IMR-90 (cell line): ENCODE measurements around the gene SLC16A5. TPM values are rescaled to one million over a fixed set of nuclear protein-coding genes. Genes with fewer than 3 reads are reported as not detected.

Experiments
- ATAC-seq: fragments of 200-7000 bp; cut with Tn5 transposase; 2 replicates; pipeline ENCODE4 v1.9.1; 2020; ENCODE audit warnings: low read depth, mild to moderate bottlenecking, moderate library complexity
- BruUV-seq: library from RNA; stranded (reverse); fragments of 400-500 nt; replicated peaks from 2 replicates; lab custom pipeline; 2021; lab: Mats Ljungman, UMichigan
- CTCF ChIA-PET: fragments of 300-600 bp; formaldehyde crosslinking; extraction: SDS; loops from one replicate; lab custom pipeline; 2021; ENCODE audit warnings: antibody characterized with exemption; lab: Yijun Ruan, JAX
- POLR2A ChIA-PET: fragments of 300-600 bp; sonication (Branson Sonifier 250); formaldehyde crosslinking; loops from one replicate; lab custom pipeline; 2022; ENCODE audit warnings: antibody characterized with exemption; ENCODE audit not compliant: unreplicated experiment; lab: Charles Lee
- DNase-seq: peaks from one replicate; pipeline ENCODE4 v3.0.0; 2013
- H2AFZ ChIP-seq: replicated peaks from 2 replicates; pipeline ENCODE3; 2013; ENCODE audit warnings: low read length, mild to moderate bottlenecking; ENCODE audit not compliant: poor library complexity
- H2AK5ac ChIP-seq: 2 replicates; pipeline ENCODE4 v1.6.1; 2013; ENCODE audit warnings: low read depth, low read length, inconsistent platforms
- H2AK9ac ChIP-seq: replicated peaks from 2 replicates; pipeline ENCODE3; 2013; ENCODE audit warnings: mild to moderate bottlenecking, low read depth, low read length, moderate library complexity; ENCODE audit not compliant: poor library complexity
- H2BK120ac ChIP-seq: 2 replicates; pipeline ENCODE4 v1.6.1; 2013; ENCODE audit warnings: low read depth, low read length, inconsistent platforms
- H2BK15ac ChIP-seq: 3 replicates; pipeline ENCODE4 v1.6.1; 2013; ENCODE audit warnings: low read depth, low read length, inconsistent platforms
- H2BK20ac ChIP-seq: 2 replicates; pipeline ENCODE4 v1.6.1; 2013; ENCODE audit warnings: low read depth, mild to moderate bottlenecking, inconsistent platforms, low read length, moderate library complexity
- H2BK5ac ChIP-seq: 2 replicates; pipeline ENCODE4 v1.6.1; 2013; ENCODE audit warnings: mild to moderate bottlenecking, low read depth, low read length, inconsistent platforms; ENCODE audit not compliant: poor library complexity, severe bottlenecking
- H3K14ac ChIP-seq: replicated peaks from 2 replicates; pipeline ENCODE4 v1.6.1; 2013; ENCODE audit warnings: low read depth, low read length, inconsistent platforms
- H3K18ac ChIP-seq: 2 replicates; pipeline ENCODE4 v1.6.1; 2013; ENCODE audit warnings: low read depth, low read length, control low read depth
- H3K23ac ChIP-seq: 2 replicates; pipeline ENCODE4 v1.6.1; 2013; ENCODE audit warnings: low read depth, low read length, inconsistent platforms
- H3K27ac ChIP-seq: 2 replicates; pipeline ENCODE4 v1.5.1; 2013; ENCODE audit warnings: mild to moderate bottlenecking, control low read depth, low read length; ENCODE audit not compliant: insufficient read depth
- H3K27me3 ChIP-seq: 2 replicates; pipeline ENCODE4 v1.6.1; 2013; ENCODE audit warnings: low read length; ENCODE audit not compliant: control insufficient read depth, insufficient read depth
- H3K36me3 ChIP-seq: 2 replicates; pipeline ENCODE4 v1.6.1; 2013; ENCODE audit warnings: low read length, mixed read lengths; ENCODE audit not compliant: control insufficient read depth, insufficient read depth
- H3K4ac ChIP-seq: 2 replicates; pipeline ENCODE4 v1.6.1; 2013; ENCODE audit warnings: low read depth, low read length, inconsistent platforms
- H3K4me1 ChIP-seq: 2 replicates; pipeline ENCODE4 v1.6.1; 2013; ENCODE audit warnings: low read length, mixed read lengths; ENCODE audit not compliant: control insufficient read depth, insufficient read depth
- H3K4me2 ChIP-seq: 2 replicates; pipeline ENCODE4 v1.6.1; 2013; ENCODE audit warnings: low read depth, mild to moderate bottlenecking, control low read depth, low read length, moderate library complexity
- H3K4me3 ChIP-seq: 2 replicates; pipeline ENCODE4 v1.5.1; 2013; ENCODE audit warnings: low read depth, mild to moderate bottlenecking, control low read depth, low read length, moderate library complexity; ENCODE audit not compliant: insufficient read depth
- H3K56ac ChIP-seq: 2 replicates; pipeline ENCODE4 v1.6.1; 2013; ENCODE audit warnings: low read length, inconsistent platforms; ENCODE audit not compliant: insufficient read depth; ENCODE audit errors: extremely low read depth
- H3K79me1 ChIP-seq, 2 experiments: 2 replicates each; pipeline ENCODE4 v1.6.1; 2013; ENCODE audit warnings: low read length in 2 of 2, inconsistent platforms in 1 of 2, low read depth in 1 of 2
- H3K9ac ChIP-seq: 2 replicates; pipeline ENCODE4 v1.6.1; 2013; ENCODE audit warnings: low read depth, low read length, control low read depth
- H3K9me1 ChIP-seq: 2 replicates; pipeline ENCODE4 v1.6.1; 2013; ENCODE audit warnings: low read length, inconsistent platforms; ENCODE audit not compliant: insufficient read depth
- H3K9me3 ChIP-seq: 2 replicates; pipeline ENCODE4 v1.6.1; 2013; ENCODE audit warnings: low read length; ENCODE audit not compliant: control insufficient read depth, insufficient read depth
- H4K20me1 ChIP-seq: 2 replicates; pipeline ENCODE4 v1.6.1; 2013; ENCODE audit warnings: low read length, inconsistent platforms; ENCODE audit not compliant: insufficient read depth
- H4K5ac ChIP-seq: 2 replicates; pipeline ENCODE4 v1.6.1; 2013; ENCODE audit warnings: mild to moderate bottlenecking, low read depth, low read length, control low read depth
- H4K8ac ChIP-seq, 2 experiments: 2 replicates each; pipeline ENCODE4 v1.6.1; 2013; ENCODE audit warnings: low read depth in 2 of 2, low read length in 2 of 2, control low read depth in 1 of 2, inconsistent platforms in 1 of 2
- H4K91ac ChIP-seq: 2 replicates; pipeline ENCODE4 v1.6.1; 2013; ENCODE audit warnings: low read depth, low read length, inconsistent platforms; ENCODE audit not compliant: insufficient read depth
- BHLHE40 ChIP-seq: fragments of 150-350 bp; IDR thresholded peaks from 2 replicates; pipeline ENCODE4 v1.6.1; 2016; ENCODE audit warnings: mild to moderate bottlenecking, low read depth, low read length
- CHD1 ChIP-seq: IDR thresholded peaks from 2 replicates; pipeline ENCODE4 v1.6.1; 2012; ENCODE audit warnings: low read depth, low read length, improper control_type of control experiment
- ELK1 ChIP-seq: fragments of 150-350 bp; IDR thresholded peaks from 2 replicates; pipeline ENCODE4 v1.6.1; 2016; ENCODE audit warnings: low read depth, mild to moderate bottlenecking, low read length, moderate library complexity, borderline replicate concordance
- FOS ChIP-seq: fragments of 150-350 bp; IDR thresholded peaks from 2 replicates; pipeline ENCODE4 v1.6.1; 2016; ENCODE audit warnings: low read depth, low read length
- MAFK ChIP-seq: IDR thresholded peaks from 2 replicates; pipeline ENCODE4 v1.6.1; 2012; ENCODE audit warnings: low read depth, low read length, improper control_type of control experiment
- MAZ ChIP-seq: IDR thresholded peaks from 2 replicates; pipeline ENCODE4 v1.6.1; 2012; ENCODE audit warnings: low read depth, mild to moderate bottlenecking, low read length, improper control_type of control experiment, moderate library complexity, borderline replicate concordance
- NFE2L2 ChIP-seq: fragments of 150-350 bp; IDR thresholded peaks from 2 replicates; pipeline ENCODE4 v1.6.1; 2016; ENCODE audit warnings: low read depth, mild to moderate bottlenecking, low read length
- POLR2A ChIP-seq: IDR thresholded peaks from 2 replicates; pipeline ENCODE4 v1.6.1; 2012; ENCODE audit warnings: mild to moderate bottlenecking, low read depth, low read length
- WGBS, 2 experiments: methylation state at CpG; one replicate each; pipeline versions ENCODE4 v1.1.5 to v1.1.7; 2013; ENCODE audit warnings: missing lambda C conversion rate in 2 of 2; ENCODE audit not compliant: insufficient read length in 1 of 2; ENCODE audit errors: extremely low coverage in 2 of 2; 5-methylcytosine and 5-hydroxymethylcytosine counted together
- dilution Hi-C: fragments of 300-500 bp; cut with HindIII; formaldehyde crosslinking; loops from one replicate; pipeline ENCODE4 v1.14.3; 2018; ENCODE audit warnings: low sequenced_read_pairs; ENCODE audit not compliant: unreplicated experiment
- in situ Hi-C: fragments of 300-500 bp; cut with MboI; formaldehyde crosslinking; loops from 3 replicates; pipeline ENCODE4 v1.14.3; 2019; ENCODE audit warnings: low sequenced_read_pairs, inconsistent platforms, mixed read lengths
- intact Hi-C: fragments of 100-400 bp; cut with micrococcal nuclease; formaldehyde crosslinking; loops from 2 replicates; pipeline ENCODE4 v1.10.0; 2022
- polyA plus RNA-seq, 3 experiments: library from polyadenylated mRNA; depleted of rRNA; stranded (reverse); fragments of >200 nt; gene quantifications; 2 replicates each; pipeline ENCODE4 v1.2.3, GENCODE V29; 2012; ENCODE audit warnings: low replicate concordance in 1 of 3
- total RNA-seq: library from RNA; depleted of rRNA; stranded (reverse); fragments of >200 nt; gene quantifications from 2 replicates; pipeline ENCODE4 v1.2.3, GENCODE V29; 2012
- TF ChIP-seq, protein P1 (sequence below): fragments of 150-350 bp; IDR thresholded peaks from 2 replicates; pipeline ENCODE4 v1.6.1; 2017; ENCODE audit warnings: mild to moderate bottlenecking, antibody characterized with exemption, low read length, low read depth

The SLC16A5 gene
- total and polyA plus RNA-seq, 2 of the 4 experiments (the other 2 are of a cell fraction), result 1.8 to 7.1 TPM

GRCh38 chr17:75124819-75125162, 37.0 kb downstream of the SLC16A5 start:
- peaks cover 17% of the 10 kb centered on the region for H3K36me3 ChIP-seq
- dilution Hi-C loops, result no loop called here
- peaks cover 22% of the 10 kb centered on the region for H3K9me1 ChIP-seq
- ChIA-PET POLR2A (no interaction called here), CTCF (interaction anchor here (1.3 to 3.6 kb wide), 2 partner anchors 11 to 55 kb away, joined by 4 to 13 read pairs; no protein-coding TSS in a partner anchor)
- 0 out of 2 replicates have a peak, but pooled peaks cover 2% of the 10 kb centered on the region for H3K4me1 ChIP-seq
- no peak overlapping the region for H2BK15ac ChIP-seq
- no peaks in the 10 kb centered on the region for H3K27me3 ChIP-seq
- 100% methylated on average over 1 of the region's 4 CpGs; no CpG with 5 or more reads in 1 of the 2 experiments for WGBS, 2 experiments
- H3K27ac ChIP-seq, result no peak overlapping the region
- H4K91ac ChIP-seq, result no peak overlapping the region
- H4K5ac ChIP-seq, result no peak overlapping the region
- no peak overlapping the region for H3K56ac ChIP-seq
- no peaks in the 10 kb centered on the region for H3K9me3 ChIP-seq
- TF ChIP-seq FOS (no peak), MAZ (no peak), ELK1 (no peak), POLR2A (no peak), BHLHE40 (no peak), MAFK (no peak), NFE2L2 (no peak), CHD1 (no peak)
- TF ChIP-seq, protein P1, sequence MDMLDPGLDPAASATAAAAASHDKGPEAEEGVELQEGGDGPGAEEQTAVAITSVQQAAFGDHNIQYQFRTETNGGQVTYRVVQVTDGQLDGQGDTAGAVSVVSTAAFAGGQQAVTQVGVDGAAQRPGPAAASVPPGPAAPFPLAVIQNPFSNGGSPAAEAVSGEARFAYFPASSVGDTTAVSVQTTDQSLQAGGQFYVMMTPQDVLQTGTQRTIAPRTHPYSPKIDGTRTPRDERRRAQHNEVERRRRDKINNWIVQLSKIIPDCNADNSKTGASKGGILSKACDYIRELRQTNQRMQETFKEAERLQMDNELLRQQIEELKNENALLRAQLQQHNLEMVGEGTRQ, result no peak
- peaks cover 5% of the 10 kb centered on the region for H4K20me1 ChIP-seq
- intact Hi-C loops, result no loop called here
- BruUV-seq, result no TSS peak
- H2BK120ac ChIP-seq, result no peak overlapping the region
- H2BK5ac ChIP-seq, result no peak overlapping the region
- no peak for ATAC-seq
- H3K14ac ChIP-seq, result no peak overlapping the region
- peaks cover 7 to 43% of the 10 kb centered on the region in 2 experiments; a peak in 3 of 4 replicates for H3K79me1 ChIP-seq
- in situ Hi-C loops, result no loop called here
- no peak overlapping the region for H4K8ac ChIP-seq
- H3K9ac ChIP-seq, result no peak overlapping the region
- no peak for DNase-seq
- no peak overlapping the region for H2AK5ac ChIP-seq
- no peak overlapping the region for H2AFZ ChIP-seq
- no peak overlapping the region for H3K23ac ChIP-seq
- H3K4me3 ChIP-seq, result no peak overlapping the region
- no peak overlapping the region for H2BK20ac ChIP-seq
- peak overlapping the region; percentile 71 for H2AK9ac ChIP-seq
- no peak overlapping the region for H3K4me2 ChIP-seq
- H3K4ac ChIP-seq, result no peak overlapping the region
- H3K18ac ChIP-seq, result no peak overlapping the region
